ENCODE measurements around the gene ATP9A.
"Not testable (repeated sequence)": the region's sequence is repeated elsewhere in the genome, so short reads cannot be mapped to it uniquely, and the experiment has no call there.

ATP9A gene

GRCh38 chr20:51653226-51653625, 115.0 kb downstream of the ATP9A start:
- DNase-seq, result no peak

- no peak for DNase-seq
These were observed 116.2 kb downstream of the ATP9A start for GRCh38 chr20:51651921-51652549.

- DNase-seq, result no peak
These were observed 117.5 kb downstream of the ATP9A start for GRCh38 chr20:51650685-51651134.

- no peak for DNase-seq
These were observed 119.6 kb downstream of the ATP9A start for GRCh38 chr20:51648571-51648947.

GRCh38 chr20:51647674-51648570, 120.3 kb downstream of the ATP9A start:
- no peak for DNase-seq

GRCh38 chr20:51643810-51644209, 124.4 kb downstream of the ATP9A start:
- DNase-seq, result not testable (repeated sequence)

- no peak for DNase-seq
These were observed 124.8 kb downstream of the ATP9A start for GRCh38 chr20:51643390-51643789.

- no peak for DNase-seq
These were observed 126.3 kb downstream of the ATP9A start for GRCh38 chr20:51641866-51642265.

GRCh38 chr20:51640743-51641142, 127.4 kb downstream of the ATP9A start:
- no peak for DNase-seq

- peak; percentile 75 for DNase-seq
These were observed 128.9 kb downstream of the ATP9A start for GRCh38 chr20:51639206-51639832.

GRCh38 chr20:51637241-51637640, 130.9 kb downstream of the ATP9A start:
- DNase-seq, result no peak

GRCh38 chr20:51636123-51636522, 132.1 kb downstream of the ATP9A start:
- DNase-seq, result no peak

- no peak for DNase-seq
These were observed 132.5 kb downstream of the ATP9A start for GRCh38 chr20:51635680-51636079.

GRCh38 chr20:51634877-51635276, 133.3 kb downstream of the ATP9A start:
- DNase-seq, result no peak

- peak; percentile 61 for DNase-seq
These were observed 133.9 kb downstream of the ATP9A start for GRCh38 chr20:51634257-51634656.

- no peak for DNase-seq
These were observed 134.8 kb downstream of the ATP9A start for GRCh38 chr20:51633430-51633829.

GRCh38 chr20:51631953-51632352, 136.2 kb downstream of the ATP9A start:
- no peak for DNase-seq

GRCh38 chr20:51631011-51631950, 136.9 kb downstream of the ATP9A start:
- DNase-seq, result peak; percentile 82

- DNase-seq, result no peak
These were observed 138.7 kb downstream of the ATP9A start for GRCh38 chr20:51629399-51630058.

- DNase-seq, result no peak
These were observed 139.4 kb downstream of the ATP9A start for GRCh38 chr20:51628533-51629398.

GRCh38 chr20:51627586-51627985, 140.6 kb downstream of the ATP9A start:
- no peak for DNase-seq
